ENCODE measurements around the gene CFAP92.

CFAP92 gene

DNA sequence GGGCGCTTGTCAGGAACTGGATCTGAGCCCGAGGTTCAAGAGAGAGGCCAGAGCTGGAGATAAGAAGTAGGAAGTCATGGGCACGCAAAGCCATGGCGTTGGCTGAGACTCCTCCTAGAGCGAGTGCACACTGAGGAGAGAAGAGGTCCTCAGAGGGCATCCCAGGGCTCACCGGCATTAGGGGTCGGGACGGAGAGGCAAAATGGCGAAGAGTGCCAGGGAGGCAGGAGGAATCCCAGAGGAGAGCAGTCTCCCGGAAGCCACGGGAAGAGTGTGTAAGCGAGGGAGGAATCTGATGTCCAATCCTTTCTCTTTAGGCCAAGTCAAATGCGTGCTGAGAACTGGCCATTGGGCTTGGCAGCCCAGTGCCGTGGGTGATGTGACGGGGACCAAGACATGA is 31.2 kb upstream of the CFAP92 start:
- DNase-seq = no peak

DNA sequence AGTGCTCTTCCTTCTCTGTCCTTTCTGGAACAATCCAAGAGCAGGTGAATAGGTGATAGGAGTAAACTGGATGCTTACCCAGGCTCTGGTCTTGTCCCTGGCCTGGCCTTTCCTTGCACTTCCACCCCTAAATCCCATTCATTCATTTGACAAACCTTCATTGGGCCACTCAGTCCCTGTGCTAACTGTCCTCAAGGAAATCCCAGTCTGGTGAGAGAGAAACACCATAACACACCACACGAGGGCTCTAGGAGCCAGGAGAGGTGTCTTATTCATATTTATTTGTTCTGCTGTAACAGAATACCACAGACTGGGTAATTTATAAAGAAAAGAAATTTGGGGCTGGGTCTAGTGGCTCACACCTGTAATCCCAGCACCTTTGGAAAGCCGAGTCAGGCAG is 30.0 kb upstream of the CFAP92 start:
- peak; percentile 10 to 21 for DNase-seq

DNA sequence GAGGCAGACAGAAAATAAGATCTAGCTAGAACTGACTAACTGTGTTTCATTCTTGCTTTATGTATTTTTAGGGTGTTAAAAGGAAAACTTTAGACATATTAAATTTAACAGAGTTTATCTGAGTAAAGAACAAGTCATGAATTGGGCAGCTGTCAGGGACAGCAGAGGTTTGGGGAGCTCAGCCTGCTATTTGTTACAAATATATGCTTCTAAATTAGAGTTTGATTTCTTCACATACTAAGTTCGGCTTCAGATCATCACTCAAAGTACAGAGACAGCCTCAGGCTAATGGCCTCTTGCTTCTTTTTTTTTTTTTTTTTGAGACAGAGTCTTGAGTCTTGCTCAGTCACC is 29.1 kb upstream of the CFAP92 start:
- DNase-seq = no peak

DNA sequence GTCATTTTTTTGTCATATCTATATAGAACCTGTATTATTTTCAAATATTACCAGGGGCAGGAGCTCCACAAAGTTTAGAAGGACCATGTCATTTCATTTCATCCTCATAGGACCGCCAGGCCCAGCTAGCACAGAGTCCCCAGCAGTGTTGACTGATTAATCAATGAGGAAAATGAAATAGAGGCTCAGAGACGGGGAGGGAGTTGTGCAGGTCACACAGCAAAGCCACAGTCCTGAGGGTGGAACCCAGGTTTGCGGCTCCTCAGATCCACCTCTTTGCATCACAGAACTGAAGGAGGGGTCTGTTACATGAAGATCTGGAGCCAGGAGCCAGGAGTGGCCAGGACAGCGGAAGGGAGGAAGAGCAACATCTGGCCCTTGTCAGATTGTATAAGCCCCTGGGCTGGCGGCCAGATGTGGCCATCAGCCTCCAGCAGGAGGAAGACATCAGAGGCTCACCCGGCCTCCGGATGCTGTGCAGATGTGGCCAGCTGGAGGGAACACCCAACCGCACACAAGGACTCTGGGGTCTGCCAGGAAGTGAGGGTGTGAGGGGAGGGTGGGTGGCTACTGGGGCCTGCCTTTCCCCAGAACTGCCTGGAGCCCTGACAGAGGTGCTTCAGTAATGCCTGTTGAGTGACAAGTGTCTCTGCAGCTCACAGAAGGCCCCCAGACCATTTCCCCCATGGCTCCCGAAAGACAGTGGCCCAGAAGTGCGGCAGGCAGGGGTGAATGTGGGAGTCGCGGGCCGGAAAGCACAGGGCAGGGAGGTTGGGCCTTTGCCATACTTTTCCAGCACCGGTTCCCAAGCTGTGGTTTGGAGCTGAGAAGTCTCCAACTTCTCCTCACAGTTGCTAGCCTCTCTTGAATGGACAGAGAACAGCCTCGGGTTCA is 28.5 kb upstream of the CFAP92 start:
- no peak for DNase-seq

DNA sequence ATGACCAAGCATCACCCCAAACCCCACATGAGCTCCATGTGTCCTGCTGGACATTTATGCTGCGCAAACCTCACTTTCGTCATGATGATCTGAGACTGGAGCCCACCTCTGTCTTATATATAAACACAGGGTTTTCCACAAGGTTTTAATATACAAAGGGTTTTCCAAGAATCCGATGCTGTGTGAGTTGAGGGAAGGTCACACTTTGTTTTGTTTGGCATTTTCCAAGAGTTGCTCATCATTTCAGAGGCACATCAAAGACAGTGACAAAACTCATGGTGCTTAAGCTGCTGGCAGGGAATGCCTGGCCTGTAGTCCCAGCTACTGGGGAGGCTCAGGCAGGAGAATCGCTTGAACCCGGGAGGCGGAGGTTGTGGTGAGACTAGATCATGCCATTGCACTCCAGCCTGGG is 27.3 kb upstream of the CFAP92 start:
- DNase-seq = no peak

DNA sequence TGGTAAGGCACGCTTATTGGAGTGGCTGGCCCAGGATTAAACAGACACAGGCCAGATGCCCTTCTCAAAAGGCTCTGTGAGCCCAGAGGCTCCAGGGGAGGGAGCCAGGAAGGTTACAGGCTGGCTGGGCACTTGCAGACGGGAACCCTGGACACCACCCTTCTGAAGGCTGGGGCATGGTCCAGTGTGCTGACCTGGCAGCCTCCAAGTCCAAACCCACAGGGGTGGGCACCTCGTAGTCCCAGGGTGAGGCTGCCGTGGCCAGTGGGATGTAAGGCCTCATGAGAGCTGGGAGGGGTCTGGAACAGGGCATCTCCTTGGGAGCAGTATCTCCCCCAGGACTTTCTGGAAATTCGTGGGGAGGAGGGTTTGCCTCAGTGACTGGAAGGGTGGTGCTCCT is 26.8 kb upstream of the CFAP92 start:
- no peak for DNase-seq

DNA sequence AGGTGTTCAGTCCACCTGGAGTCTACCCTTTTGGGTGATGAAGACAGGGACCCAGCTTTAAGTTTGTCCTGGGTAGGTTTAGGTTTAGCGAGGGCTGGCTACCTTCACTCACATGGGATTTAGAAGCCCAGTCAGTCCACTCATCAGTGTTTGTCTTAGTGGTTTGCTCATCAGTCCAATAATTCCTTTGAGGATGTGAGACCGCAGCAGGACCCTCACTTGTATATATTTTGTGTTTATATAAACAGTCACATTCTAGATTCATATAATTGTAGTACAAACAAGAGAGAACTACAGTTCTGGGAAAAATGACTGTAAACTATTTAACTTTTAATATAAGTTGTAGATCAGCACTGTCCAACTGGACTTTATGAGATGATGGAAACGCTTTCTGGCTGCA is 25.4 kb upstream of the CFAP92 start:
- DNase-seq = no peak

DNA sequence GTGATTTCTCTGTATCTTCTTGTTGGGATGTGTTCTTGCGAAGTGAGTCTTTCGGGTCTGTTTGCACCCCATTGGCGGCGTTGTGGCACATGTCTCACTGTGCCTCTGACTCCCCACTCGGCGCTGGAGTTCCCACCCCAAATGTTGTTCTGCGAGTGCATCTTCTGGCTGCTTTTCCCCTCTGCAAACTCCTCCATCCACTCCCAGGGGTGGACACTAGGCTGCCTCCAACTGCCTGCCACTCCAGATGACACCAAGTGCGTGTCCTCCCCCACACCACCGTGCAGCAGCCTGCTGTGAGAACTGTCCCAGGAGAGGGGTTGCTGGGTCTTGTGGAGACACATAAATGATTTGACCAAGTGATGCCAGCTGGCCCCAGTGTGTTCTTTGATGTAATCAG is 24.9 kb upstream of the CFAP92 start:
- no peak for DNase-seq

DNA sequence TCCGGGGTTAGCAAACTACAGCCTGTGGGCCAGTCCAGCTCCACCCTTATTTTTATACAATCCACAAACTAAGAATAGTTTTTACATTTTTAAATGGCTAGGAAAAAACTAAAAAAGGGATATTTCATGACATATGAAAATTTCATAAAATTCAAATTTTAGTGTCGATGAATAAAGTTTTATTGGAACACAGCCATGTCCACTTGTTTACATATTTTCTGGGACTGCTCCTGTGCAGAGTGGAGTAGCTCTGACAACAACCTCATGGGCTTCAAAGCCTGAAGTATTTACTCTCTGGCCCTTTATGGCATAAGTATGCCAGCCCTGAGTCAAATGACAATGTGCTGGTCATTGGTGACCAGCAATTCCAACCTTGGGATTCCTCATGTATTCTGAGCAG is 24.4 kb upstream of the CFAP92 start:
- DNase-seq = no peak

DNA sequence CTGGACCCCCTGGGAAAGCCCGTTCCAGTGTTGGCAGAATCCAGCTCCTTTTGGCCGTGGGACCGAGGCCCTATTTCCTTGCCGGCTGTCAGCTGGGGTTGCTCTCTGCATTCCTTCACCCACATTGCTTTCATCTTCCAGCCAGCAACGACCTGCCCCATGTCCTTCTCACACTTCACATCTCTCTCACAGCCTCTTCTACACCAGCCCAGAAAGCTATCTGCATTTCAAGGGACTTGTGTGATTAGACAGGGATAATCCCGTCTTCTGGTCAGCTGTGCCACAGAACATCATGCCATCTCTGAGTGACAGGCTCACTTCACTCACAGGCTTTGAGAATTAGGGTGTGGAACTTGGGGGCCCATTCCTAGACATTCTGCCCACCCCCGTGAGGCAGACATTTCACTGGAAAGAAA is 23.6 kb upstream of the CFAP92 start:
- no peak for DNase-seq

DNA sequence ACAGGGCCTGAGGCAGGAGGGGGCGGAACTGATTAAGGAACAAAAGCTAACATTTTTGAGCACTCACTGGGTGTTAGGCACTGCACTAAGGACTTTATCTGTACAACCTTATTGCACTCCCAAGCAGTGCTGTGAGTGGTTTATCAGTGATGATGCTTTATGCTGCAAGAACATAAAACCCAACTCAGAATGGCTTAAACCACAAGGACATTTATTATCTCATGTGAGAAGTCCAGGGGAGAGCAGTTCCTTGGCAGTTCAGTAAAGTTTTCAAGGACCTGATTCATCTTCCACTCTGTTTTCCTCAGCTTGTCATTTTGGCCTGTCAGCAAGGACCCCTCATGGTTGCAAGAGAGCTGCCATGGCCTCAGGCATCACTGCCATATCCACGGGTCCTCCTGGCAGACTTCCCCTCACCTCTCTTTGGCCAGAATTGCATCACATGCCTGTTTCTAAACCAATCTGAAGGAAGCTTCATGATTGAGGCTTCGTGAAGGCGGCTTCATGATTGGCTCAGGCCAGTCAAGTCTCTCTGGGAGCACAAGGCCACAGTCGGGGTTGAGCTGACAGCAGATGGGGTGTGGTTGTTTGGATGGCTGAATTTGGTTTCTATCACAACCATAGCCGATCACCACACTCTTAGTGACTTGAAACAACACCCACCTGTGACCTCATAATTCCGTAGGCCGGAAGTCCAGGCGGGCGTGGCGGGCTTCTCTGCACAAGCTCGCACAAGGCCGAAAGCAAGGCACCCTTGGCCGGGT is 23.0 kb upstream of the CFAP92 start:
- DNase-seq = no peak

DNA sequence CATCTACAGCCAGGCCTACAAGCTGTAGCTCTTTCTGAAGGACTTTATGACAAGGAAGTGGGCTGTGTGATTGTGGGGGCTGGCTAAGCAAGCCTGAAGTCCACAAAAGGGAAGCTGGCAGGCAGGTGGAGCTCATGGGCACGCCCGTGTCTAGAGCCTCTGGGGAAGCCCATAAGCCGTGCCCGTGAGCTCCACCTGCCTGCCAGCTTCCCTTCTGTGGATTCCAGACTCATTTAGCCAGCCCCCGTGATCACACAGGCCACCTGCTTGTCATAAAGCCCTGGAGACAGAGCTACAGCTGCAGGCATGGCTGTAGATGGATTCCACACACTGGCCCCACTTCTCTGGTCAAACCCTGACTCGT is 22.5 kb upstream of the CFAP92 start:
- DNase-seq = peak; percentile 83 to 94

DNA sequence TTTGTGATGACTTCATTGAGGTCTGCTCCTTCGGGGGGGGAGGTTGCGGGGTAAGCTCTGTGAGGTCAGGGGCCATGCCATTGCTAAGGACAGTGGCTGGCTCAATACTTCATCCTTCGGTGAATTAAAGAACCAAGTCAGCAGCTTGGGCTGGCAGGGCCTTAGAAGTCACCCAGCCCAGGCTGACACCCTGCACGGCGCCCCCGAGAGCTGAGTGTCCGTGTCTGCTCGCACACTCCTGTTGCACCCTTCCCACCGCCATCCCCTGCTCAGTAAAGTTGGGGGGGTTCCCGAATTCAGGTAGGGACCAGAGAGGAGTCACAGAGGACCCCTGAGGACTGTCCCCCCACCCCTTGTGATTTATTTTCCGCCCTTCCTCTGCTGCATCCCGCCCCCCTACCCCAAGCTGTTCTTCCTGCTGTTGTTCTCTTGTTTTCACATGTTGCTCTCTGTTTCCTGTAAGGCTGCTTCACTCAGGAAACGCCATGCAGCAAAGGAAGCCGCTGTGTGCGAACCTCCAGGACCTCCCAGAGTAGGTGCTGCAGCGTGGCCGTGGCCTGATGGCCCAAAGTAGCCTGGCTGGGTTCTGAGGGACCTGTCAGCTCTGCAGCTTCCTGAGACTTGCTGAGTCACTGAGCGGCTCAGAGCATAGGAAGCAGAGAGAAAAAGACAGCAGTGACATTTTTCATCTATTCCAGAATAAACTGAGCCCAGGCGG is 21.7 kb upstream of the CFAP92 start:
- no peak for DNase-seq

DNA sequence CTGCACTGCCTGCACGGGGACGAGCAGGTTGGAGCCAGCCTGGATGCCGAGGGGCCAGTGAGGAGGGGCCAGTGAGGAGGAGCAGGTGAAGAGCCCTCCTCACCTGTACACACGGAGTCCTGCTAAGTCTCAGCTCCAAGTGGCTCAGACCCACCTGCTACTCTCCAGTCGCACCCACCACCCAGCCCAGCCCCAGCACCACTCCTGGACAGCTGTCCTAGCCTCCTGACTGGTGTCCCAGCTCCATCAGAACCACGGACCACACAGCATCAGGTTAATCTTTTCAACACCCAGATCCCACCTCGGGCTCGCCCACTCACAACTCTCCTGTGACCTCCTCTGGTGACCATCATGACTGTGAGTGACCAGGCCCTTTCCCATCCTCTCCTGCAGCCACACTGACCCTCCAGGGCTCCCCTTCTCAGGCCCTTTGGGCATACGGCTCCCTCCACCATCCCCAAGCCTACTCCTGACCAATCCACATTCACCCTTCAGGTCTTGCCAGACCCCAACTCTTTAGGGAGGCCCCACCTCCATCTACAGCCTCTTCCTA is 21.0 kb upstream of the CFAP92 start:
- DNase-seq = no peak

DNA sequence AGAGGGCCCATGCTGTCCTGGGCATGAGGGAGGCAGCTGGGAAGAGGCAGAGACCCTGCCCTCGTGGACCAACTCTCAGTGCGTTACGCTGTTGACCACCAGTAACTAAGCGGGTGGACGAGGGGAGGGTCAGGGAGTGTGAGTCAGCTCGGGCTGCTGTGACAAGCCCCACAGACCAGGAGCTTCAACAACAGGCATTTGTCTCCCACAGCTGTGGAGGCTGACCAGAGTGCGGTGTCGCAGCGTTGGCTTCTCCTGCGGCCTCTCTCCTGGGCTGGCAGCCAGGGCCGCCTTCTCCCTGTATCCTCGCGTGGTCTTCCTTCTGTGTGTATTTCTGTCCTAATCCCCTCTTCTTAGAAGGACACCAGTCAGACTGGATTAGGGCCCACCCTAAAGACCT is 20.3 kb upstream of the CFAP92 start:
- DNase-seq = no peak

DNA sequence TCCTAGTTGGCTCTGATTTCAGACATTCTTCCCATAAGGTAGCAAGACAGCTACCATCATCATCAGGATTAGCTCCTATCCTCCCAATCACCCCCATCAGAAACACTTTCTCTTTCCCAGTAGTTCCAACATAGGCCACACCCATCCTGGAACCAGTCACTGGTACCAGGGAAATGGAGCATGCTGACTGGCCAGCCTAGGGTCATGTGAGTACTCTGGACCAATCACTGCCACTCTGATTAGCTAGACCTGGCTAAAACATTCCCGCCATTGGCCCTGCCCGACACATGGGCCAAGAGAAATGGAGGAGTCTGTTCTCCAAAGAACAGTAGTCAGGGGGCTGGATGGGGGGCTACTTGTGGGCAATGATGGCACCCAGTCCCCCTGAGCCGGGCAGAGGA is 19.6 kb upstream of the CFAP92 start:
- DNase-seq = no peak

DNA sequence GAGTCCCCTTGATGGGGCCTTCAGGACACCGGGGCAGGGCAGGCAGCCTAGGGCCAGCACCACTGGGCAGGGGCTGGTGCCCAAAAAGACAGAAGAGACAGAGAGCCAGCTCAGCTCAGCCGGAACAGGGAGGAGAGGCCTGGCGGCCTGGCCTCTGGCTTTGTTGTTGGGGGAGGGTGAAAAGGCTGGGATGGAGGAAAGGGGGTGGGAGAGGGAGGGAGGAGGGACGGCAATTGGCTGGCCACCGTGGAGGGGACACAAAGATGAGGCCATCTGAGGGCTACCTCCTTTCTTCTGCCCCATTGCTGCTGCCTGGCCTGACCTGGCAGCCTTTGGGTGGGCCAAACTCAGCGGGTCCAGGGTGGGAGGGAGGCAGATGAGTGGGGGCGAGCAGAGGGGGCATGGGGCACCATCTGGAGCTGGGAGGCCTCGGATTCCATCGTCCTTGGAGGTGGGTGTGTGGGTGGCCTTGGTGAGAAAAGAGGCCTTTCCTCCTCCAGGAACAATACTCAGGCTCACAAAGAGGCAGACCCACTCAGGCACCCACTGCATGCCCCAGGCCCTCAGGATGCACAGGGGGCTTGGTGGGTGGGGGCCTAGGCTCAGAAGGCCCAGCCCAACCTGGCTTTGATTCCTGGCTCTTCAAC is 16.6 kb upstream of the CFAP92 start:
- DNase-seq = no peak

DNA sequence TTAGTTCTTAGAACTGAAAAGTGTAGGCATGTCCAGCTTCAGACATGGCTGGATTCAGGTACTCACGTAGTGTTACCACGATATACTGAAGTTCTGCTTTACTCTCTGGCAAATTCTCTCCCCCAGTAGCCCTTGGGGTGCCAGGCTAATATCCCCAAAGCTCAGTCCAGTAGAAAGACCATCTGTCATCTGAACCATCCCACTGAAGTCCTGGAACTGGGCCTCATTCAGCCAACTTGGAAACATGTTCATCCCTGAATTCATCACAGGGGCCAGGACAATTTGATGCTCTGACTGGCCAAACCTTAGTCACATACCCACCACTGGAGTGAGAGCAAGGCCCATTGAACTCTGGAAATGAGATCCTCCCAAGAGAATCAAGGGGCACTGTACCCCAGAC is 15.4 kb upstream of the CFAP92 start:
- DNase-seq = no peak

DNA sequence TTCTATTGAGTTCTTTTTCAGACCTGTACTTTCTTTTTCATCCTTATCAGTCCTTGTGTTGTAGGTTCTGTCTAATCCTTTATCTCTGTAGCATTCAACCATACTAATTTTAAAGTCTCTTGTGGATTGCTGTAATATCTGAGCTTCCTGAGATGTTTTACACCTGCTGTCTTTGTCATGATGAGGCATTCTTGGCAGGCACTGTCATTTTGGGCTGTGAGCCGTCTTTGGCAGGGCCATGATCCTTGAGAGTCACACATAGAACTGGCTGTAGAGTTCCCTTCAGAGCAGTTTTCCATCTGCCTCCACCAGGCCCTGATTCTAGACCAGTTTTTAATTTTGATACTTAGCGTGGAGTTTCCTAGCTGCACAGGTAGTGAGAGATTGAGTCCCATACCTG is 13.9 kb upstream of the CFAP92 start:
- no peak for DNase-seq

DNA sequence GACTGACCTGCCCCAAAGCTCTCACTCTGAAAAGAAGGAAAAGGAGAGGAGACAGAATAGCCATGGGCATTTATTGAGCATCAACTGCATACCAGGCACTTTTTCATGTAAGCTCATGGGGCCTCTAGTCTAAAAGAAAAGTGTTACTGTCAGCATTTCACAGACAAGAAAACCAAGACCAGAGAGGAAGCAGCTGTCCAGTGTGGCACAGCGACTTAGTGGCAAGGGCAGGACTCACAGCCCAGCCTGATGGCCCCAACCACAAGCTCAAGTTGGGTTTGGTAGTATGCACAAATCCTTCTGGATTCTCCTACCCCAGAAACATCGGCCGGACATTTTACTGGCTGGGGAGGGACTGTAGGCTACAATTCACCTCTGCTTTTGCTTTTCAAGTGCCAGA is 13.0 kb upstream of the CFAP92 start:
- no peak for DNase-seq

DNA sequence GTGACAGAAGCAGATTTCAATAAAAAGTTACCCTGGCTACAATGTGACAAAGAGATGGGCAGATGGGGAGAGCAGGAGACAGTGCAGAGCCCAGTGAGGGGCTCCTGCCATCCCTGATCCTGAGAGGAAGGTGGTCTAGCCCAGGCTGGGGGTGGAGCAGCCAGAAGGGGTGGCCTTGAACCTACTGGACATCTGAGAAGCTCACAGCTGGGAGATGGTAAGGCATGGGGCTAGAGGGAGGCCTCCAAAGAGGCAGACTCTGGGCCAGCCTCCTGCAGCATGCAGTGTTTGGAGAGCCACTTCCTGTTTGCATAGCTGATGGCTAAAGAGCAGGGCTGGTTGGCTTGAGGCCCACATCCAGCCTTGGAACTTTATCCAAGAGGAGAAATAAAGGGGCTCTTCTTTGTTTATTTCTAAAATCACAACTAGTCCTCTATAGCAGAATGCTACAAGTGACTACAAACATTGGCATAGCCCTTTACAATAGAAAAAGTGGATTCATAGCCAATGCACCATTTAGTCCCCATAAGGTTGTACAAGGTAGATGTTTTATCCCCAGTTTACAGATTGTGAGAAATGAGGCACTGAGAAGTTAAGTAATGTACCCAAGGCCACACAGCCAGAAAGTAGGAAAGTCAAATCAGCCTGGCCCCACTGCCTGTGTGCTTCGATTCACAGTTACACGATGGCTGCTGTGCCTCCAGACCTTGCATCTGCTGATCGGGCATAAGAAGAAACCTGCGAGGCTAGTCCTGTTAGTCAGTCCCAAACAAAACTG is 11.8 kb upstream of the CFAP92 start:
- no peak for DNase-seq

DNA sequence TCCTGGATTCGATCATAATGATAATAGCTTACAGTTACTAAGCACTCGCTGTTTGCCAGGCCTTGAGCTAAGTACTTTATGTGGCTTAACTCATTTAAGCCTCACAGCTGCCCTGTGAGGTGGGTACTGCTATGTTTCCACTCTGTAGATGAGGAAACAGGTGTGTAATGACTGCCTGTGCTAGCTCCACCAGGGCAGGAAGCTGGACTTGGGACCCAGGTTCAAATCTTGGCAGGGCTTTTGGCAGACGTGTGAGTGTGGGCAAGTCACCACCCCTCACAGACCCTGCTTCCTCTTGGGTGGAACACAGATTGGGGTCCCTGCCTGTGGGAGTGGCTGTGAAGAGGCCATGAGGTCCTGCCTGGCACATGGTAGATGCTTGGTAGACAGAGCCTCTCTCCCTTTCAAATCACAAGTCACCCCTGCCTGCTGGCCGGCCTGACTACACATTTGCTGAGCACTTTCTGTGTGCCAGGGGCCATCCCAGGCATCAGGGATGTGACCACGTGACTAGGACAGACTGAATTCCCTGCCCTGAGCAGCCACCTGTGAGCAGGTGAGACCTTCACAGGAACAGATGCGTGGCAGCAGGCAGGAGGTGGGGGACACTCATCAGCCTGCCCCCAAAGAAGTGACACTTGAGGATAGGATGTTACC is 10.9 kb upstream of the CFAP92 start:
- no peak for DNase-seq

Measured in NCI-H526 (cell line).